ENCODE results near the gene MEG3. TPM values are rescaled to one million over a fixed set of nuclear protein-coding genes. Genes with fewer than 3 reads are reported as not detected.
"Not testable (repeated sequence)": the region's sequence is repeated elsewhere in the genome, so short reads cannot be mapped to it uniquely, and the experiment has no call there.

MEG3 gene
- total RNA-seq, 1 donor from 2014 or later: 1,377 TPM

DNA sequence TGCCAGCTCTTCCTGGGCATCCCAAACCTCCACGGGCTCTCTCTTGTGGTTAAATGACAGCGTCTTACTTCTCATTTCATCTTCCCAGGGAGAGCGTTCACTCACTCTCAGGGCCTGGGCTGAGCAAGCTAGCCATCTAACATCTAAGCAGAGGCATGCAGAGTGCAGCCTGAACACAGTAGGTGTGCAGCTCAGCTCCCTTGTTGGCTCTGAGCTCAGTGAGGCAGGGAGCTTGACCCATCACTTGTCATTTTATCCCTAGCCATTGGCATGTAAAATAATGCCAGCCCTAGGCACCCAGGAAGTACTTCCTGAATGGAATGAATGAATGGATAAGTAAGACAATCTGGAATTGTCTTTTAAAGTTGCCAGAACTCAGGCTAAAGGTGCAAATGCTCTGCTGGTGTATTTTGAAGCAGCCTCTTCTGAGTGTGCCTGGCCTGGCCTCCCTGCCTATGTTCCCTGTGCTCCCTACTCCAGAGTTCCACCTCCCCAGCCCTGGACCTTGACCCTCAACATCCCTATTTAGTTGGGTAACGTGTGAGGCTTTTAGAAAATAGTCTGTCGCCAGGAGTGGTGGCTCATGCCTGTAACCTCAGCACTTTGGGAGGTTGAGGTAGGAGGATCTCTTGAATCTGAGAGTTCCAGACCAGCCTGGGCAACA is 9.5 kb upstream of the MEG3 start:
- no peak for DNase-seq

- no peak for DNase-seq
Measured at GRCh38 chr14:100816950-100817901, 8.7 kb upstream of the MEG3 start.

DNA sequence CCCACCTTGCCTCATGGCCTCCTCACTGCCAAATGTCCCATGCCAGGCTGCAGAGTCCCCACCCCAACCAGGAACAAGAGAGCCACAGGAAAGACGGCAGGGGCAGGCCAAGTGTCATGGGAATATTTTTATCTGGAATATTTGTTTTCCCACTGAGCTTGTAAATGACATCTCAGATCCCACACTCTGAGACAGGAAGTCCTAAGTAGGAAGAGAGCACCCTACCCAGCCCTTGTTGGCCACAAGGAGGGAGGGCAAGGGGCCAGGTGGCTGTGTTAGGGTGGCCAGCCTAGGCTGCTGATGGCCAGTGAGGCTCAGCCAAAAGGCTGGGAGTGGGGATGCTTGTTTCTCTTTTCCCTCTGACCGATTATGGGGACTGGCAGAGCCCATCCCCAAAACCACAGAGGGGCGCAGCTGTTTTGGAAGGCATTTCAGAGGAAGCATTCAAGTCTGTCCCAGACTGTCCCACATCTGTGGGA is 7.7 kb upstream of the MEG3 start:
- no peak for DNase-seq

DNA sequence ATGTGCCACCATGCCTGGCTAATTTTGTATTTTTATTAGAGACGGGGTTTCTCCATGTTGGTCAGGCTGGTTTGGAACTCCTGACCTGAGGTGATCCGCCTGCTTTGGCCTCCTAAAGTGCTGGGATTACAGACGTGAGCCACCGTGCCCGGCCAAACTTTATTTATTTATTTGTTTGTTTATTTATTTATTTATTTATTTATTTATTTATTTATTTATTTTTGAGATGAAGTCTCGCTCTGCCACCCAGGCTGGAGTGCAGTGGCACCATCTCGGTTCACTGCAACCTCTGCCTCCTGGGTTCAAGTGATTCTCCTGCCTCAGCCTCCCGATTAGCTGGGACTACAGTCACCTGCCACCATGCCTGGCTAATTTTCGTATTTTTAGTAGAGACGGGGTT is 7.0 kb upstream of the MEG3 start:
- DNase-seq: not testable (repeated sequence)

GRCh38 chr14:100819453-100819828 is 6.5 kb upstream of the MEG3 start:
- DNase-seq: no peak

DNA sequence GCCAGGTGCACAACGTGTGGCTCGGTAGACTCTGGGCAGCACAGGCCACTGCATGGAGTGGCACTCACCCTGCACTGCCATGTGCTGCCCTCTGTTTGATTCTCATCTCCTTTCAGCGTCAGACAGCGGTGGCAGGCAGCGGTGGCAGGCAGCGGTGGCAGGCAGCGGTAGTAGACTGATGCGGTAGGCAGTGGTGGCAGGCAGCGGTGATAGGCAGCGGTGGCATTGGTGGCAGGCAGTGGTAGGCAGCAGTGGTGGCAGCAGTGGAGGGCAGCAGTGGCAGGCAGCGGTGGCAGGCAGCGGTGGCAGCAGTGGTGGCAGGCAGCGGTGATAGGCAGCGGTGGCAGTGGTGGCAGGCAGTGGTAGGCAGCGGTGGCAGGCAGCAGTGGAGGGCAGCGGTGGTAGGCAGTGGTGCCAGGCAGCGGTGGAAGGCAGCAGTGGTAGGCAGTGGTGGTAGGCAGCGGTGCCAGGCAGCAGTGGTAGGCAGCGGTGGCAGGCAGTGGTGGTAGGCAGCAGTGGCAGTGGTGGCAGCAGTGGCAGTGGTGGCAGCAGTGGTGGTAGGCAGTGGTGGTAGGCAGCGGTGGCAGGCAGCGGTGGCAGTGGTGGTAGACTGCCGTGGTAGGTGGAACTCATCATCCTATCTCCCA is 6.0 kb upstream of the MEG3 start:
- no peak for DNase-seq

DNA sequence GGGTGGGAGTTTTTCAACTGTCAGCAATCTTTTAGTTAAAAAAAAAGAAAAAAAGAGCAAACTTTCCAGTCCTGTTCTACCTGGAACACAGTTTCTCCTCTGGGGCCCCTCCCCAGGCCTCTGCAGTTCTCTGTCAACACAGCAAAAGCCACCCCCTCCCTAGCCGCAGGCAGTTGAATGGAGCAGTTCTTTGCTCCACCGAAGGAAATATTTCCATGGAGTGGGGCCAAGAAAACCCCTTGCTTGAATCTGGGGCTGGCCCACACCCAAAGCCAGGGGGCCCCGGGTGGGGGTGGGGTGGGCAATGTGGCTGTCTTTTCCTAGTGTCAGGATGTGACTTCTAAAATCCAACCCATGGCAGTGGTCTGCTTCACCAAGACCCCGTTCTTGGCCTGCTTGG is 5.0 kb upstream of the MEG3 start:
- peak; percentile 93 for DNase-seq

DNA sequence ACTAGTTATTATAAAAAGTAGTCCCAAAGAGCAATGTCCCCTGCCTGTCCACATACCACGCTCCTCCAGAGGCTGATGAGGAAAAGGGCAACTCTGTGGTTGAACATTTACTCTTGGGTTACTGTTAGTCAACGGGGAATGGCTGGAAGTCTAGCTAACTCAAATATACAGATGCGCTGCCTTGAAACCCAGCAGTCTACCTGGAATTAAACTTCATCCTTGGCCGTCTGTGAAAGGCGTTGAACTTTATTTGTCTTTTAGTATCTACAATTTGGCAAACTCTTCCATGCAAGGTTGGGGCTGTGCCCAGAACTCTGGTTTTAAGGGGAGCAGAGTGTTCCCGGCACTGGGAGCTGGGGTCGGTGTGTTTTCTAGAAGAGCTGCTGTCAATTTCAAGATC is 3.9 kb upstream of the MEG3 start:
- peak; percentile 86 for DNase-seq

DNA sequence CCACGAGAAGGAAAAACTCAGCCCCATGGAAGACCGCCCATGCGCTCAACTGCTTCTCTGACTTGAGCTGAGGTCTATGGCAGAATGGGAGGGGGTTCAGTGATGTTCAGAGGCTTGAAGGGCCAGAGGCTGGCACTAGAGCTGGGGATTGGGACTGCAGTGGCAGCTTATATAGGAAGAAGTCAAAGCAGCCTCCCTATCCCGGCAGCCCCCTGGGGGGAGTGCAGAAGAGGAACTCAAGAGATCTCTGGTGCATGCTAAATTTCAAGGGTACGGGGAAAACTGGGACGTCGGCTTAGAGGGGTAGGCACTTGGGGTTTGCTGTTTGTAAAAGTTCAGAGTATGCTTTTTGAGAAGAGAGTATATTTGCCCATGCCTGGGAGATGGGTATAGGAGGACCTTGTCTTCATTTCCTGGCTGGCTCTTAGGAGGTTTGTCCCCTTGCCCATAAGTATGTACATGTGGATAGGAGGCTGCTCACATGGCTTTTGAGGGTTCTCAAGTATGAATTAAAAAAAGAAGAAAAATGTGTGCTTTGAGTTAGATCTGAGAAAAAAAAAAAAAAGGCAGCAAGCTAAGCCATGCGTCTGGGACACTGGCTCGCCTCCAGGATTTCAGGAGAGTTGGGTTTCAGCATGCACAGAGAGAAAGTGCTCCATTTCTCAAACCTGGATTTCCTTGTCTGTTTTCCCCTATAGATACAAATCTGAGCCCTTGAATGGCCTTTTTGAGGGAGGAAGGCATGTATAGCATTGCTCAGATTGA is 3.2 kb upstream of the MEG3 start:
- DNase-seq: peak; percentile 96

GRCh38 chr14:100823413-100824080 is 2.4 kb upstream of the MEG3 start:
- peak; percentile 92 for DNase-seq

GRCh38 chr14:100824091-100824551 is 1.8 kb upstream of the MEG3 start:
- peak; percentile 94 for DNase-seq

DNA sequence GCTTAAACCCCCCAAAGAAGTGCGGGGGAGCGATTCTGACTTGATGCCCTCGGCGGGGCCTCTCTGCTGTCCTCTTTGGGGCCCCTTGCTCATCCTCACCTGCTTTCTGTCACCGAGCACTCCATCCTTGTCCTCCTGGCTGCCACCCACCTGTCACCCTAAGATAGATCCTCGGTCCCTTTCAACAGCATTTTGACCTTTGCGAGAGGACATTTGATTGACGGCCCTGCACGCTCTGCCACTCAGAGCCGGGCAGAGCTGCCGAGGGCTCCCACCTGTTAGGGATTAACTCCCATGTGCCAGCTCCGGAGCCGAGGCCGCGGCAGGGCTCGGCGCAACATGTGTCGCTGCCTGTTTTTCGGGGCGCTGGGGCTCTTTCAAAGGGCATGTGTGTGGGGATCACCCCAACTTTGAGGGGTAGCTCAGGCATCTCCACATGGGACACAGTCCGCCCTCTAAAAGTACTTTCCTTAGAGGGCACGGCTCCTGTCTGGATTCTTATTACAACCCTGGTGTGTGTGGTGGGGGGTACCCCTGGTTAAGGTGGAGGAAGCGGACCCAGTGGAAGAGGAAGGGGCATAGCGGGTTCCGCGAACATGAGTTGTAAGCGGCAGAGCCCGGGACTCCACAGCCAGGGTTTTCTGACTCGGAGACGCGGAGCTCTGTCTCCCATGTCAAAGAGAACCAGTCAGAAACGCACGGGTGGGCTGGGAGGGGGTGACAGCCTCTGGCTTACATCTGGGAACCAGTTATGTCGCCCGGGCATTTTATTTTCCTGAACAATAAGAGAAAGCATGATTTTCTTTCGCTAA is 811 bp upstream of the MEG3 start:
- DNase-seq: peak; percentile 90

GRCh38 chr14:100826391-100827100 is 628 bp downstream of the MEG3 start:
- peak; percentile 49 for DNase-seq

GRCh38 chr14:100827101-100828021 is 1.4 kb downstream of the MEG3 start:
- peak; percentile 78 for DNase-seq

GRCh38 chr14:100828031-100828769 is 2.3 kb downstream of the MEG3 start:
- peak; percentile 90 for DNase-seq

DNA sequence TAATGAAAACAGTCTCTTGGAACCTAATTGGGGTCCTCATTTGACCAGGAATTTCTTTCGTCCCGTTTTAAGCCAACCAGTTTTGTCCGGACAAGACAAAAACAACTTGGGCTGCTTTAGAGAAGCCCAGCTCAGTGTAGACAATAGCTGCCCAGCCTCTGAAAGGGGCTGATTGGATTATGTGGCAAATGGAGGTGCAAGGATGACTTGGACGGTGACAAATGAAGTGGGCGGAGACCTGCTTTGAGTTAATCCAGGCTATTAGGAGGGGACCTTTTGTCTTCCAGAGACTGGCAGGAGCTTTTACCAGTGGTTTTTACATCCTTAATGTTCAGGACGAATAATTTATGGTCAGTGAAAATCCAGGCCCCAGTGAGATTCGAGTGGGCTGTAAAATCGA is 4.8 kb downstream of the MEG3 start:
- peak; percentile 43 for DNase-seq

DNA sequence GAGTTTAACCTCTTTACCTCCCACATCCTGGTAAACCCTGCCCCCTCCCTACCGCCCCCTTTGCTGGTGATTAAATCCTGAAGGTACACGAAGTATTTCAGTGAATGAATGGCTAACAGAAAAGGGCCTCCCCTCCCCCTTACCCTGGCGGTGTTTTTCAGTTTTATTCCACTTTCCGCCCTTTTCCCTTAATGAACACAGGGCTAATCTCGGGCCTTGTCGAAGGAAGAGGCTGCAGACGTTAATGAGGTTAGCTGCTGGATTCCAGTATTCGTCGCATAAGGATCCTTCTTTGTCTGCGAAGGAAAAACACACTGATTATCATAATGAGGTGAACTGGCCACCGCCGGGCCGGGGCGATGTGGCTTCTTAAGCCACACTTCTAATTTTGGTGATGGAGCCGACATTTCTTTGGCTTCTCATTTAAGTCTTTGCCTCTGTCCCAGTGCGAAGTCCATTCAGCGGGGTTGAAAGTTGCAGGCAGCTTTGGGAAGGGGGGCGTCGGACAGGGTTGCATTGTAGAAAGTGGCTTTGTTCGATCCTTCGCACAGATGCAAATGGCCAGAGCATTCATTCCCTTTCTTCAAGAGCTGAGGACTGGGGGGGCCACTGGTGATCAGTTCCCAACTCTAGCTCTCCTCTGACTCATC is 6.5 kb downstream of the MEG3 start:
- DNase-seq: no peak

Measured in tongue (tissue), 2 donors.